ENCODE measurements around the gene FAM81A.

- no peak for TF ChIP-seq ZNF609 (CRISPR knock-in tag; IDR thresholded peaks at IDR 0.05; ENCODE audit: borderline replicate concordance)
- no peak for TF ChIP-seq MAFK (IDR thresholded peaks at IDR 0.05; ENCODE audit: low read length)
- no peak for TF ChIP-seq CTCF (IDR thresholded peaks at IDR 0.05 in 2 of 3, conservative IDR thresholded peaks at IDR 0.05 in 1 of 3; ENCODE audit: insufficient read depth in 2 of 3, low read depth in 1 of 3, low read length in 3 of 3)
- TF ChIP-seq POLR2AphosphoS5 (IDR thresholded peaks at IDR 0.05; ENCODE audit: control insufficient read depth, insufficient read depth, low read depth, low read length) = no peak
- TF ChIP-seq CREB1 (IDR thresholded peaks at IDR 0.05) = no peak
- TF ChIP-seq CREB1 (CRISPR knock-in tag; IDR thresholded peaks at IDR 0.05) = no peak
- no peak for TF ChIP-seq ZNF239 (CRISPR knock-in tag; IDR thresholded peaks at IDR 0.05)
- TF ChIP-seq CBFB (CRISPR knock-in tag; IDR thresholded peaks at IDR 0.05) = no peak
- no peak for TF ChIP-seq HDAC6 (IDR thresholded peaks at IDR 0.05; ENCODE audit: low read depth, low read length)
- no peak for TF ChIP-seq TRIM24 (IDR thresholded peaks at IDR 0.05)
- no peak for TF ChIP-seq ELF1 (tag; IDR thresholded peaks at IDR 0.05)
Observed at GRCh38 chr15:59531066-59531675, 93.2 kb downstream of the FAM81A start.

All from K562 (cell line).